ENCODE results near the gene CPED1.

- no peak for TF ChIP-seq CTCF (IDR thresholded peaks at IDR 0.05)
- no peak for TF ChIP-seq POLR2A (IDR thresholded peaks at IDR 0.05)
Observed at GRCh38 chr7:121301446-121302213, 313.1 kb downstream of the CPED1 start.
